Subcutaneous adipose tissue (tissue), 4 donors: ENCODE data around the gene BCL2L11. TPM values are rescaled to one million over a fixed set of nuclear protein-coding genes. Genes with fewer than 3 reads are reported as not detected.

Experiments
- total RNA-seq, 4 donors: library from RNA; depleted of rRNA; stranded (reverse); fragments of >200 nt; gene quantifications; one replicate each; pipeline ENCODE4 v1.1.0, GENCODE V29; 2016
- TF ChIP-seq, protein P1 (sequence below): fragments of 450-650 bp; IDR thresholded peaks from one replicate; pipeline ENCODE4 v1.5.1; 2016; ENCODE audit warnings: low read depth, mild to moderate bottlenecking, control low read depth, antibody characterized with exemption, moderate library complexity

Gene BCL2L11
- total RNA-seq = 10 to 100 TPM; 17.8 to 48.1 (median 35.5) TPM

GRCh38 chr2:111120253-111121027, at the start of gene BCL2L11:
BCL2L11 (plus strand) TSS chr2:111120914; CDS start chr2:111123746, 2,832 bp downstream.
- TF ChIP-seq, protein P1, sequence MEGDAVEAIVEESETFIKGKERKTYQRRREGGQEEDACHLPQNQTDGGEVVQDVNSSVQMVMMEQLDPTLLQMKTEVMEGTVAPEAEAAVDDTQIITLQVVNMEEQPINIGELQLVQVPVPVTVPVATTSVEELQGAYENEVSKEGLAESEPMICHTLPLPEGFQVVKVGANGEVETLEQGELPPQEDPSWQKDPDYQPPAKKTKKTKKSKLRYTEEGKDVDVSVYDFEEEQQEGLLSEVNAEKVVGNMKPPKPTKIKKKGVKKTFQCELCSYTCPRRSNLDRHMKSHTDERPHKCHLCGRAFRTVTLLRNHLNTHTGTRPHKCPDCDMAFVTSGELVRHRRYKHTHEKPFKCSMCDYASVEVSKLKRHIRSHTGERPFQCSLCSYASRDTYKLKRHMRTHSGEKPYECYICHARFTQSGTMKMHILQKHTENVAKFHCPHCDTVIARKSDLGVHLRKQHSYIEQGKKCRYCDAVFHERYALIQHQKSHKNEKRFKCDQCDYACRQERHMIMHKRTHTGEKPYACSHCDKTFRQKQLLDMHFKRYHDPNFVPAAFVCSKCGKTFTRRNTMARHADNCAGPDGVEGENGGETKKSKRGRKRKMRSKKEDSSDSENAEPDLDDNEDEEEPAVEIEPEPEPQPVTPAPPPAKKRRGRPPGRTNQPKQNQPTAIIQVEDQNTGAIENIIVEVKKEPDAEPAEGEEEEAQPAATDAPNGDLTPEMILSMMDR = no peak

DNA sequence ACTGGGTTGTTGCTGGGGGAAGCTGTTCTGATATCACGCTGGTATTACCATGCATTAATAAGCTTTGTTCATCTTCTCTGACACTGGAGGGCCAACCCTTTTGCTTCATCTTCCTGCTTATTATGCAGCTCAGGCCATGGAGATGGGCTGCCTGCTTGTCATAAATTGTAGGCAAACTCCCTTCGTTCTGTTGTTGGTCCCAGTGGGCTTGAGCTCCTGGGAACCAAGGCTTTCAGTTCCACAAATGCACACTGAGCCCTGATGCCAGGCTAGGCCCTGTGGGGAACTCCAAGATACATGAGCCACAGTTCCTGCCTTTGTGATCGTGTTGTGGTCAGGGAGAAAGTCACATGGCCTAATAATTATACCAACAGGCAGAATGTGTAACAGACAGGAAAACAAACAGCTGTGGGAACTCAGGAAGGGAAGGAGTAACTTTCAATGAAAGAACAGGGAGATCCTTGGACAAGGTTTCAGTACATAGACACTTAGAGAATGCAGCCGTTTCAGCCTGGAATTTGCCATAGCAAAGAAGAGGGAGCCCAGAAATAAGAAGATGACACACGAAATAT, 49.0 kb upstream of the BCL2L11 start:
- TF ChIP-seq, protein P1 = no peak

GRCh38 chr2:111072220-111072871, 48.4 kb upstream of the BCL2L11 start:
- TF ChIP-seq, protein P1 = no peak

- TF ChIP-seq, protein P1 = no peak
Observed at GRCh38 chr2:111091811-111092211, 28.9 kb upstream of the BCL2L11 start.

- TF ChIP-seq, protein P1 = no peak
Observed at GRCh38 chr2:111094691-111095090, 26.0 kb upstream of the BCL2L11 start.

- TF ChIP-seq, protein P1 = no peak
Observed at GRCh38 chr2:111095434-111095833, 25.3 kb upstream of the BCL2L11 start.

- TF ChIP-seq, protein P1 = no peak
Observed at GRCh38 chr2:111099402-111099801, 21.3 kb upstream of the BCL2L11 start.
